HG03469 (cell line): ENCODE data around the gene GSK3B.
"Not testable (repeated sequence)": the region's sequence is repeated elsewhere in the genome, so short reads cannot be mapped to it uniquely, and the experiment has no call there.

ENCODE experiments used
- ATAC-seq: cut with Tn5 transposase; IDR thresholded peaks from one replicate; pipeline ENCODE4 v1.9.1; 2021; ENCODE audit warnings: mild to moderate bottlenecking, moderate library complexity, moderate number of reproducible peaks; ENCODE audit not compliant: unreplicated experiment

The GSK3B gene

GRCh38 chr3:120057626-120058025 lies 36.6 kb downstream of the GSK3B start:
- no peak for ATAC-seq

GRCh38 chr3:120057029-120057428 lies 37.2 kb downstream of the GSK3B start:
- no peak for ATAC-seq

- ATAC-seq, result not testable (repeated sequence)
These were observed 40.6 kb downstream of the GSK3B start for GRCh38 chr3:120053647-120054046.

GRCh38 chr3:120052677-120053076 lies 41.6 kb downstream of the GSK3B start:
- ATAC-seq, result no peak

- no peak for ATAC-seq
These were observed 42.0 kb downstream of the GSK3B start for GRCh38 chr3:120052225-120052624.

GRCh38 chr3:120051570-120051969 lies 42.7 kb downstream of the GSK3B start:
- ATAC-seq, result not testable (repeated sequence)

- ATAC-seq, result no peak
These were observed 44.2 kb downstream of the GSK3B start for GRCh38 chr3:120049881-120050539.

GRCh38 chr3:120049072-120049471 lies 45.2 kb downstream of the GSK3B start:
- no peak for ATAC-seq

GRCh38 chr3:120048355-120049041 lies 45.7 kb downstream of the GSK3B start:
- ATAC-seq, result no peak

GRCh38 chr3:120047686-120048085 lies 46.6 kb downstream of the GSK3B start:
- ATAC-seq, result no peak

GRCh38 chr3:120040813-120041377 lies 53.4 kb downstream of the GSK3B start:
- ATAC-seq, result no peak

- ATAC-seq, result no peak
These were observed 54.3 kb downstream of the GSK3B start for GRCh38 chr3:120039642-120040610.

GRCh38 chr3:120033596-120033995 lies 60.7 kb downstream of the GSK3B start:
- no peak for ATAC-seq

GRCh38 chr3:120031561-120031960 lies 62.7 kb downstream of the GSK3B start:
- no peak for ATAC-seq

GRCh38 chr3:120029749-120030148 lies 64.5 kb downstream of the GSK3B start:
- no peak for ATAC-seq

GRCh38 chr3:120028271-120029047 lies 65.8 kb downstream of the GSK3B start:
- no peak for ATAC-seq

GRCh38 chr3:120027226-120027625 lies 67.0 kb downstream of the GSK3B start:
- no peak for ATAC-seq

- no peak for ATAC-seq
These were observed 68.7 kb downstream of the GSK3B start for GRCh38 chr3:120025520-120025919.

- ATAC-seq, result no peak
These were observed 70.1 kb downstream of the GSK3B start for GRCh38 chr3:120024103-120024502.

GRCh38 chr3:120022729-120023128 lies 71.5 kb downstream of the GSK3B start:
- ATAC-seq, result no peak
